Ovary (tissue), 9 donors: Measurements from ENCODE around the gene GOSR2. TPM values are rescaled to one million over a fixed set of nuclear protein-coding genes. Genes with fewer than 3 reads are reported as not detected.
A peak's percentile ranks its signal among the peaks of the same experiment; 100 is the strongest.

ENCODE experiments used
- DNase-seq, 5 donors: peaks; one replicate each; pipeline ENCODE4 v3.0.0-alpha.2; 2019 to 2020
- H3K27ac ChIP-seq, 2 donors: fragments of 200-600 bp; one replicate each; pipeline versions ENCODE4 v1.5.1 to v1.8.0; 2019 to 2022
- H3K27me3 ChIP-seq: fragments of 200-600 bp; one replicate; pipeline ENCODE4 v1.8.0; 2022
- H3K36me3 ChIP-seq: fragments of 200-600 bp; sonication (generic); one replicate; pipeline ENCODE4 v1.5.1; 2019
- H3K4me1 ChIP-seq: one replicate; pipeline ENCODE4 v1.8.1; 2013; ENCODE audit warnings: mild to moderate bottlenecking, moderate library complexity; ENCODE audit not compliant: insufficient read depth
- H3K4me3 ChIP-seq: fragments of 200-600 bp; sonication (generic); one replicate; pipeline ENCODE4 v1.5.1; 2017
- H3K9me3 ChIP-seq, 2 donors: fragments of 200-600 bp in 1 of 2; sonication (generic) in 1 of 2; one replicate each; pipeline versions ENCODE4 v1.5.1 to v1.8.1; 2013 to 2019; ENCODE audit warnings: mild to moderate bottlenecking in 1 of 2, moderate library complexity in 1 of 2
- EP300 ChIP-seq: sonication (generic); formaldehyde crosslinking; IDR thresholded peaks from one replicate; pipeline ENCODE4 v1.6.1; 2017; ENCODE audit warnings: antibody characterized with exemption
- POLR2A ChIP-seq: fragments of 450-650 bp; IDR thresholded peaks from one replicate; pipeline ENCODE4 v1.6.1; 2017; ENCODE audit warnings: antibody characterized with exemption, mild to moderate bottlenecking, moderate library complexity
- WGBS, 3 donors: extraction: QIAGEN DNeasy Blood & Tissue Kit in 1 of 3; methylation state at CpG; one replicate each; pipeline versions ENCODE4 v1.1.5 to v1.1.7; 2013 to 2017; 5-methylcytosine and 5-hydroxymethylcytosine counted together
- intact Hi-C, 4 donors: fragments of 100-400 bp; cut with DNase I; formaldehyde crosslinking; loops; one replicate each; pipeline versions ENCODE4 v1.11.0 to v1.15.1; 2022 to 2023
- polyA plus RNA-seq, 2 donors: library from polyadenylated mRNA; stranded (reverse); fragments of 200-250 nt in 1 of 2; fragments of 350-450 nt in 1 of 2; fragmentation: Illumina TruSeq in 1 of 2; extraction: RNeasy Lipid Tissue Mini Kit (QIAGEN cat#74804) in 1 of 2; gene quantifications; one replicate each; pipeline ENCODE4 v1.2.3, GENCODE V29; 2013 to 2014
- total RNA-seq, 7 donors: library from RNA; depleted of rRNA in 2 of 7; stranded (reverse); fragments of >200 nt in 2 of 7; fragmentation: NEBNext Ultra II Directional in 3 of 7; extraction: Animal tissue kit (Norgen Biotek cat#: 25700) in 3 of 7; gene quantifications; one replicate each; pipeline versions ENCODE4 v1.1.0 to v1.2.4, GENCODE V29; 2016 to 2023
- TF ChIP-seq, protein P1 (sequence below), 3 donors: fragments of 450-650 bp in 2 of 3; fragments of 200-600 bp in 1 of 3; IDR thresholded peaks; one replicate each; pipeline versions ENCODE4 v1.5.1 to v1.8.0; 2016 to 2022; ENCODE audit warnings: antibody characterized with exemption in 3 of 3, mild to moderate bottlenecking in 1 of 3
- donor health status: DM: no; HTN: no; CAD: no; lungs with moderate emphysema.
- donor health status: DM: no; HTN: no; CAD: no.
- donor health status: Bipolar disorder and iron deficiency.
- donor health status: DM: yes; HTN: yes; CAD: no.
- donor health status: DM: no; HTN: no; CAD: no.
- donor health status: DM: yes; HTN: yes; CAD: no.

The GOSR2 gene
- total and polyA plus RNA-seq, 9 donors: 24.2 to 79.3 (median 53.1) TPM

DNA sequence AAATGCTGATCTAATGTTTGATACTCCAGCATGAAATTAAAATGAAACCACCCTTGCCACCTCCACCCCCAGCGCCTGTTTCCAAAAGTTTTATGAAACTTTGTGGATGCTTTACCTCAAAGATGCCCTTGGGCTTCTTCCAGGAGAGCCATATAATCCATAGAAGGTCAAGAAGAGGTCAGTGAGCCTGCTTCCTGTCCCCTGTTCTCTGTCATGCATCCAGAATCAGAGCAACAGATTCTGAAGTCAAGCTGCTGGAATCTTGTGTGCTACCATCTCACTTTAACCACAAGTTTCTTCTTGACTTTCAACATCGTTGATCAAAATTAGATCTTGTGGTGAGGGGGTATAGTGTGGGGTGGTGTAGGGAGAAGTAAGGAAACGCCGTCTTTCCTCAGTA lies 8.6 kb downstream of the GOSR2 start:
- H3K36me3 ChIP-seq: no peaks in the 10 kb centered on the region
- 85 to 90% (median 88%) methylated on average over 4 of the region's 4 CpGs for WGBS, 3 donors

DNA sequence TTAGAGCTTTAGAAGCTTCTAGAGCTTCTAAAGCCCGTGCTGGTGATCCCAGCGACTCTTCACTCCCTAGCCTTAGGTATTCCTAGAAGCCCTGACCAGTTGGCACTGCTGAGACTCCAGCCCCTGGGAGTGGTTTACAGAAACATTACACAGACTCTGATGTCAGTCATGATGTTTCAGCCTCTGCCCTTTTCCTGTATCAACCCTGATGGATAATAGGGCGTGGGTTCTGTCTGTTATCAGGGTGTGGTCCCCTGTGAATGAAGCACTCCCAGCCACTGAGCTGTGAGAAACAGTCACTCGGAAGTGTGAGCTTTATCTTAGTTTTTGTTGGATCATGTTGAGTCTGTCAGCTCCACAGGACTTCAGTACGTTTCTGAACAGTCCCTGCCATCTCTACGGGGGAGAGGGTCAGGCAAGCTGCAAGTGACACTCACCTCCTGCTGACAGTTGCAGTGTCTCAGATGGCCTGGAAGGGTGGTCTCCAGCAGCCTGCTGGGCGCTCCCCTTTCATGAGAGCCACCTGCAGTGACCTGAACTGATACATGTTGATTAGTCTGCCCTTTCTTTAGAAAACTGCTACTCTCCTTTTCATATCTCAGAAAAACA lies 12.8 kb downstream of the GOSR2 start:
- Histone ChIP-seq H3K9me3 (no peaks in the 10 kb centered on the region), H3K27me3 (no peaks in the 10 kb centered on the region), H3K4me3 (no peak overlapping the region), H3K4me1 (no peaks in the 10 kb centered on the region), H3K36me3 (no peaks in the 10 kb centered on the region), H3K27ac (no peak overlapping the region)
- 49 to 59% (median 55%) methylated on average over 7 of the region's 7 CpGs for WGBS, 3 donors
- no peak for DNase-seq
- intact Hi-C loops: no loop called here
- no peak for TF ChIP-seq POLR2A
- TF ChIP-seq EP300: no peak
- TF ChIP-seq, protein P1, sequence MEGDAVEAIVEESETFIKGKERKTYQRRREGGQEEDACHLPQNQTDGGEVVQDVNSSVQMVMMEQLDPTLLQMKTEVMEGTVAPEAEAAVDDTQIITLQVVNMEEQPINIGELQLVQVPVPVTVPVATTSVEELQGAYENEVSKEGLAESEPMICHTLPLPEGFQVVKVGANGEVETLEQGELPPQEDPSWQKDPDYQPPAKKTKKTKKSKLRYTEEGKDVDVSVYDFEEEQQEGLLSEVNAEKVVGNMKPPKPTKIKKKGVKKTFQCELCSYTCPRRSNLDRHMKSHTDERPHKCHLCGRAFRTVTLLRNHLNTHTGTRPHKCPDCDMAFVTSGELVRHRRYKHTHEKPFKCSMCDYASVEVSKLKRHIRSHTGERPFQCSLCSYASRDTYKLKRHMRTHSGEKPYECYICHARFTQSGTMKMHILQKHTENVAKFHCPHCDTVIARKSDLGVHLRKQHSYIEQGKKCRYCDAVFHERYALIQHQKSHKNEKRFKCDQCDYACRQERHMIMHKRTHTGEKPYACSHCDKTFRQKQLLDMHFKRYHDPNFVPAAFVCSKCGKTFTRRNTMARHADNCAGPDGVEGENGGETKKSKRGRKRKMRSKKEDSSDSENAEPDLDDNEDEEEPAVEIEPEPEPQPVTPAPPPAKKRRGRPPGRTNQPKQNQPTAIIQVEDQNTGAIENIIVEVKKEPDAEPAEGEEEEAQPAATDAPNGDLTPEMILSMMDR (IDR thresholded peaks at IDR 0.05): no peak

More for the DNA sequence above, 8.6 kb downstream of the GOSR2 start:
- Histone ChIP-seq H3K27me3 (no peaks in the 10 kb centered on the region), H3K4me3 (no peak overlapping the region), H3K9me3 (no peaks in the 10 kb centered on the region), H3K4me1 (peaks cover 4% of the 10 kb centered on the region), H3K27ac (no peak overlapping the region)
- no peak for TF ChIP-seq EP300
- no peak for TF ChIP-seq POLR2A
- intact Hi-C loops: no loop called here
- no peak for DNase-seq

GRCh38 chr17:46940692-46941404 lies 17.9 kb downstream of the GOSR2 start:
- Histone ChIP-seq H3K4me3 (no peak overlapping the region), H3K27me3 (no peaks in the 10 kb centered on the region), H3K36me3 (no peaks in the 10 kb centered on the region), H3K9me3 (no peaks in the 10 kb centered on the region), H3K27ac (no peak overlapping the region), H3K4me1 (peaks cover 11% of the 10 kb centered on the region)
- DNase-seq: peak; percentile 59 to 78 (median 69)
- 34 to 39% (median 38%) methylated on average over 7 of the region's 7 CpGs for WGBS, 3 donors
- intact Hi-C loops: loop anchor here in 1 of 4 donors (10.0 kb wide), 1 partner anchor 54 kb away; no protein-coding TSS in a partner anchor
- TF ChIP-seq EP300: no peak
- TF ChIP-seq, protein P1 (IDR thresholded peaks at IDR 0.05): peak in 2 of 3 donors; percentile 47 to 48
- no peak for TF ChIP-seq POLR2A

DNA sequence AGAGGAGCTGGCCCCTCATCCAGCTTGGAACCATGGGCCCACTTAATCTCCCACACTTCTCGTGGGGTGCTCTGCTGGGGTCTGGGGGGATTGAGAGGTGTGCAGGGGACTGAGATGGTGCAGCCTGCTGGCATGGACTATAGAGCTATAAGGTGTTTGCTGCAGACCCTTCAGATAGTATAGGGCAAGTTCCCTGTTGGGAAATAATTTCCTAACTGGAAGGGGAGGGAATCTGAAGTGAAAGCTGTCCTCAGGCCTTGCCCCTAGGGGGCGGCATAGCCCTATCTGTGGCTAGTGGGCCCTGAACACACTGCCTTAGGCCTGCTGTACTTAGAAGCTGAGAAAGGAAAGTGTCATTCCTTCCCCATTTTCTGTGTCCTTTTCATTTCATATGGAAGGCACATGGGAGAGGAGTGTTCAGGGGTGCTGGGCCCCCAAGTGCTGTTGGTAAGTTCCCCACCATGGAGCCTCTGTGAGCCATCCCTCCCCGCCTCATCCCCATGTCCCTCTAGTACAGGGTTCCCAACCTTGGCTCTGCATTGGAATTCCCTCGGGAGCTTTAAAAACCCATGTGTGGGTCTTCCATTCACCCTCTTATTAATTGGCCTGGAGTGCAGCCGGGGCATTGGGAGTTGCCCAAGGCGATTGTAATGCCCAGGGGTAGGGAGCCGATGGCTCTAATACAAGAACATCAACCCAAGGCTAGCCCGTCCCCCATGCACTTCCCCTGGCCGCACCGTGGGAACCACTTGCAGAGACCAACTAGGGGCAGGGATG lies 19.7 kb downstream of the GOSR2 start:
- Histone ChIP-seq H3K4me3 (no peak overlapping the region), H3K27me3 (no peaks in the 10 kb centered on the region), H3K4me1 (peaks cover 11% of the 10 kb centered on the region), H3K9me3 (no peaks in the 10 kb centered on the region), H3K36me3 (no peaks in the 10 kb centered on the region), H3K27ac (no peak overlapping the region)
- TF ChIP-seq POLR2A: no peak
- TF ChIP-seq, protein P1 (IDR thresholded peaks at IDR 0.05): peak in 2 of 3 donors; percentile 28 to 54
- no peak for TF ChIP-seq EP300
- peak; percentile 51 to 78 (median 64) for DNase-seq
- intact Hi-C loops: loop anchor here in 1 of 4 donors (10.0 kb wide), 1 partner anchor 52 kb away; no protein-coding TSS in a partner anchor
- 54 to 66% (median 64%) methylated on average over 10 of the region's 10 CpGs for WGBS, 3 donors
